K562 (cell line): Measurements from ENCODE around the gene OTOP3. TPM values are rescaled to one million over a fixed set of nuclear protein-coding genes. Genes with fewer than 3 reads are reported as not detected.
A peak's percentile ranks its signal among the peaks of the same experiment; 100 is the strongest.

Experiments
- CBFA2T2 ChIP-seq: fragments of 450-650 bp; conservative IDR thresholded peaks from 2 replicates; pipeline ENCODE4 v1.6.1; 2017; ENCODE audit warnings: mild to moderate bottlenecking
- CEBPG ChIP-seq, 3 experiments: fragments of 200-800 bp in 1 of 3; sonication (Bioruptor generic) in 1 of 3; sonication (generic) in 1 of 3; formaldehyde crosslinking in 1 of 3; IDR thresholded peaks in 2 of 3; conservative IDR thresholded peaks in 1 of 3; 2 replicates each; pipeline versions ENCODE4 v1.6.1 to v1.8.0; 2016 to 2022; ENCODE audit warnings: missing compliant biosample characterization in 2 of 3, missing genetic modification characterization in 2 of 3, mild to moderate bottlenecking in 1 of 3, missing genetic modification reagents in 1 of 3
- CREB3L1 ChIP-seq: fragments of 450-650 bp; IDR thresholded peaks from 2 replicates; pipeline ENCODE4 v1.6.1; 2014; ENCODE audit warnings: low read depth, mild to moderate bottlenecking, moderate library complexity, borderline replicate concordance
- ETS2 ChIP-seq: IDR thresholded peaks from 2 replicates; pipeline ENCODE4 v1.6.1; 2016; ENCODE audit warnings: borderline replicate concordance, missing genetic modification characterization, mild to moderate bottlenecking, moderate library complexity, missing compliant biosample characterization; ENCODE audit not compliant: poor library complexity, severe bottlenecking
- PRDM10 ChIP-seq: fragments of 450-650 bp; IDR thresholded peaks from 2 replicates; pipeline ENCODE4 v1.6.1; 2018; ENCODE audit not compliant: partially characterized antibody
- REST ChIP-seq, 2 experiments: fragments of 450-650 bp; formaldehyde crosslinking in 1 of 2; IDR thresholded peaks; 2 replicates each; pipeline versions ENCODE4 v1.4.0 to v1.6.1; 2014 to 2020; ENCODE audit warnings: mild to moderate bottlenecking in 2 of 2, borderline replicate concordance in 1 of 2, low read depth in 1 of 2
- SAP30 ChIP-seq: fragments of 200-600 bp; sonication (generic); IDR thresholded peaks from 2 replicates; pipeline ENCODE4 v1.6.1; 2012; ENCODE audit warnings: borderline replicate concordance, low read depth, mild to moderate bottlenecking, moderate library complexity, low read length, control low read depth, inconsistent platforms; ENCODE audit not compliant: insufficient read depth, poor library complexity, severe bottlenecking
- SIRT6 ChIP-seq: IDR thresholded peaks from one replicate; pipeline ENCODE4 v1.6.1; 2012; ENCODE audit warnings: low read depth, mild to moderate bottlenecking, control low read depth, inconsistent platforms, low read length, moderate library complexity
- SMARCE1 ChIP-seq: fragments of 450-650 bp; IDR thresholded peaks from 2 replicates; pipeline ENCODE4 v1.7.1; 2016; ENCODE audit warnings: mild to moderate bottlenecking
- TAF9B ChIP-seq: fragments of 450-650 bp; IDR thresholded peaks from 2 replicates; pipeline ENCODE4 v1.6.1; 2018; ENCODE audit warnings: mild to moderate bottlenecking; ENCODE audit not compliant: partially characterized antibody
- ZNF253 ChIP-seq: fragments of 250-450 bp; sonication (Bioruptor Pico); conservative IDR thresholded peaks from 2 replicates; pipeline ENCODE4 v1.6.1; 2021; ENCODE audit warnings: mild to moderate bottlenecking
- ZNF507 ChIP-seq: conservative IDR thresholded peaks from 2 replicates; pipeline ENCODE4 v1.6.1; 2017; ENCODE audit warnings: missing genetic modification characterization, missing compliant biosample characterization
- polyA plus RNA-seq, 8 experiments: library from polyadenylated mRNA; depleted of rRNA in 4 of 8; stranded (reverse) in 5 of 8; unstranded in 3 of 8; fragments of >200 nt; fragmentation: Nextera tagmentation in 2 of 8; fragmentation: Illumina TruSeq in 1 of 8; extraction: Ambion mirVana in 2 of 8; extraction: Trizol in 1 of 8; gene quantifications; 2 replicates each; pipeline versions ENCODE4 v1.2.1 to v1.2.3, GENCODE V29; 2011 to 2014; ENCODE audit warnings: inconsistent platforms in 1 of 8, missing spikeins in 1 of 8
- total RNA-seq, 7 experiments: library from RNA; depleted of rRNA in 6 of 7; stranded (reverse); fragments of >200 nt in 6 of 7; fragmentation: Illumina TruSeq in 2 of 7; extraction: Trizol in 2 of 7; gene quantifications; 2 replicates each; pipeline versions ENCODE4 v1.2.1 to v1.2.3, GENCODE V29; 2011 to 2021; ENCODE audit warnings: low replicate concordance in 1 of 7

Gene OTOP3
- total and polyA plus RNA-seq, 9 of the 15 experiments (the other 6 are each of a cell fraction or from before 2014, with no cell fraction given), result not detected

- TF ChIP-seq CEBPG (CRISPR knock-in tag; IDR thresholded peaks at IDR 0.05) (no peak), CEBPG (tag; conservative IDR thresholded peaks at IDR 0.05 in 1 of 2, IDR thresholded peaks at IDR 0.05 in 1 of 2) (no peak), ZNF507 (tag) (no peak), ETS2 (tag) (no peak), CREB3L1 (no peak), TAF9B (no peak), PRDM10 (peak; percentile 43), CBFA2T2 (no peak), ZNF253 (CRISPR knock-in tag) (no peak), REST (IDR thresholded peaks at IDR 0.05; ENCODE audit: borderline replicate concordance) (no peak), REST (CRISPR knock-in tag; IDR thresholded peaks at IDR 0.05; ENCODE audit: low read depth) (no peak), SIRT6 (no peak), SMARCE1 (peak; percentile 84), SAP30 (peak; percentile 32)
These were observed 52.4 kb downstream of the OTOP3 start (continued) for GRCh38 chr17:74987909-74988711.
